Body of pancreas (tissue), 4 donors: Measurements from ENCODE around the gene COL21A1.

Experiments
- CTCF ChIP-seq, 7 experiments: fragments of 450-650 bp in 4 of 7; fragments of 200-600 bp in 3 of 7; sonication (generic) in 3 of 7; IDR thresholded peaks; one replicate each; pipeline ENCODE4 v1.5.1; 2016 to 2019; ENCODE audit warnings: antibody characterized with exemption in 7 of 7
- POLR2A ChIP-seq, 3 donors: fragments of 450-650 bp; IDR thresholded peaks; one replicate each; pipeline ENCODE4 v1.6.1; 2016; ENCODE audit warnings: antibody characterized with exemption in 3 of 3, mild to moderate bottlenecking in 2 of 3

GRCh38 chr6:56293781-56294180 is 46.4 kb upstream of the COL21A1 start:
- TF ChIP-seq CTCF (IDR thresholded peaks at IDR 0.05) (no peak), POLR2A (IDR thresholded peaks at IDR 0.05) (no peak)
